OCI-M2 (cell line): ENCODE measurements around the gene CLCNKB.
"Not testable (repeated sequence)": the region's sequence is repeated elsewhere in the genome, so short reads cannot be mapped to it uniquely, and the experiment has no call there.

ENCODE experiments used
- DNase-seq: peaks from one replicate; lab custom pipeline; 2025; ENCODE audit not compliant: unreplicated experiment; lab: John Stamatoyannopoulos, UW

The CLCNKB gene

DNA sequence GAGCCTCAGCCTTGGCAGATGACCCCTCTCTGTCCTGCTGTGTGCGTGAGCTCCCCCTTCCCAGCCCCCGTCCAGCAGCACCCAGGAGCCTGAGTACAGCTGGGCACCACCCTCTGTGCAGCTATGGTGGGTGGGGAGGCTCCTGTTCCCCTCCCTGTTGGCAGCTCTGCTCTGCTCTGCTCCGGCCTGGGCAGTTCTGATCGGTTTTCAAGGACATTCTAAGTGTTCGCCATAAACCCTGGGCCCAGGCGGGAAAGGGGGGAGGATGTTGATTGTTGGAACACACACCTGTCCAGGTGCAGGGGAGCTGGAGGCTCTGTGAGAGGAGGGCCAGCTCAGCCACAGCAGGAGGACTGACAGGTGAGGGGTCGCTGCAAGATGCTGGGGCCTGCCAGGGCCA, at the start of gene CLCNKB:
TSS of gene CLCNKB (plus strand) at position 262 of the 400 bp plus-strand sequence. CDS start 711 bp downstream, outside the sequence.
- no peak for DNase-seq

DNA sequence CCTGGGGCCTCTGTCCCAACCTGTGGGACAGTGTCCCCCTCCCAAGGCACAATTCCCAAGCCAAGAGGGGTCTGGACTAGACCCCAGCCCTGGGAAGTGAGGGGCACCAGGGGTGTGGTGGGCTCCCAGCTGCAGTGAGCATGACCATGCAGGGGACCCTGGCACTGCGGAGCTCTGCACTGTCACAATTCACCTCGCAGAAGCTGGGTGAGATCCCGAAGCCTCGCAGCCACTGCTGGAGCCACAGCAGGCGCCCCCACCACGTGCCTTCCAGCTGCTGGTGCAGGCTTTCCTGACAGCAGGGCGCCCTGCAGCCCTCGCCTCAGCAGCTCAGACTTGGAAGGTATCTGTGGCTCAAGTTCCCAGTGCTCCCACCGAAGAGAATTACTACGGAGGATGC, 49.5 kb upstream of the CLCNKB start:
- no peak for DNase-seq

DNA sequence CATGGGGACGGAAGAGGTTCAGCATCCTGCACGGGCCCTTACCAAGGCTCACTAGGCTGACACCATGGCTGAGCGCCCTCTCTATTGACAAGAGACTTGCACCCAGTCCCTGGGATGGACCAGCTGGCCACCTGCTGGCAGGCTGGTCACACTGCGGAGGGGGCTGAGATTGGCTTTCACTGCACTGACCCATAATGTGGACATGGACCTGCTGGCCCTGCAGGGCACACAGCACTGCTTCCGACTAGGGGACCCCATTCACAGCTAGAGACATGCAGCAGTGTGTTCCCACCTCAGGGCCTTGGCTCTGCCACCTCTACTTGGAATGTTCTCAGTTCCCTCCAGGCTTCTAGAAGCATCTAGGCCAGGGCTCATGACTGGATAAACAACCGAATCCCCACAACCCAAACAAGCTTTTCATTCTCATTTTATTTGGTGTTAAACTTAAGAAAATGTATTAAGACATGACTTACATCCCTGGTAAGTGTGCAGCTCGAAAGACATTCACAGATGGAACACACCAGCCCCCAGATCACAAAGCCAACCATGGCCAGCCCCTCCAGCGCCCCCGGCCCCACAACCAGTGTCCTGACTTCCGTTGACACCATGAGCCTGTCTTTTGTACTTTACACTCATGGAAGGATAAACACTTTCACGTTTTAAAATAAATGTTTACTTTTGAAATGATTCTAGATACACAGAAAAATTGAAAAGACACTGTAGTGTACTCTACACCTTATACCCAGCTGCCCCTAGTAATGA, 48.8 kb upstream of the CLCNKB start:
- DNase-seq, result no peak

GRCh38 chr1:15997076-15997585, 46.5 kb upstream of the CLCNKB start:
- DNase-seq, result no peak

DNA sequence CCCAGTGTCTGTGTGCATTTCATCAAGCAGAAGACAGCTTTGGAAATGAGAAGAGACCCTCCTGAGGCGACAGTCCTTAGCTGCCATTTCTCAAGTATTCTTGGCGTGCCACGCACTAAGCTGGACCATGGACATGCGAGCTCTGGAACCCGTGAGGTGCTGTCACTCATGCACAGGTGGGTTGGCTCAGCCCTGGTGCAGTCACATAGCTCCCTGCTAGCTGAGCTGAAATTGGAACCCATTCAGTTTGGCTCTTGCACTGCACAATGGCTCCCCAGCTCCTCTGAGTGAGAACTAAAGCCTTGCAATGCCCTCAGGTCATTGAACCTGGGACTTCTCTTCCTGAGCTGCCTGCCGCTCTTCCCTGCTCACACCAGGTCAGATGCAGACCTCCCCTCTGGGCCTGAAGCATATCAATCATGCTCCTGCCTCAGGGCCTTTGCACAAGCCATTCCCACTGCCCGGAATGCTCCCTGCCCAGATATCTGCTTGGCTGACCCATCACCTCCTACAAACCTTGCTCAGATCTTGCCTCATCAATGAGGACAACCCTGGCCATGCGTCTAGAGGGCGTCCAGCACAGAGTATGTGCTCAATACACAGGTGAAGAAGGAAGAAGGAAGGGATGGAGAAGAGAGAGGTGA, 45.8 kb upstream of the CLCNKB start:
- no peak for DNase-seq

- no peak for DNase-seq
Observed at GRCh38 chr1:15998929-15999328, 44.7 kb upstream of the CLCNKB start.

- DNase-seq, result not testable (repeated sequence)
Observed at GRCh38 chr1:16001274-16001673, 42.3 kb upstream of the CLCNKB start.

GRCh38 chr1:16005597-16005996, 38.0 kb upstream of the CLCNKB start:
- DNase-seq, result no peak

DNA sequence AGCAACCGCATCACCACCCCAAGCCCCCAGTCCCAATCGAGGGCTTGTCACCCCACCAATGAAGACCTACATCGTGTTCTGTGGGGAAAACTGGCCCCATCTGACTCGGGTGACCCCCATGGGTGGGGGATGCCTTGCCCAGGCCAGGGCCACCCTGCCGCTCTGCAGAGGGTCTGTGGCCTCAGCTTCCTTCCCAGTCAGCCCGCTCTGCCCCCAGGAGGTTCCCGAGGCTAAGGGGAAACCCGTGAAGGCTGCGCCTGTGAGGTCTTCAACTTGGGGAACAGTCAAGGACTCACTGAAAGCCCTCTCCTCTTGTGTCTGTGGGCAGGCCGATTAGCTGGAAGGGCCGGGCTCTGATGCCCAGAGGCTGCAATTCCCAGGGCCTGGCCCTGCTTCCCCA, 37.6 kb upstream of the CLCNKB start:
- no peak for DNase-seq

- DNase-seq, result no peak
Observed at GRCh38 chr1:16006552-16007485, 36.8 kb upstream of the CLCNKB start.

DNA sequence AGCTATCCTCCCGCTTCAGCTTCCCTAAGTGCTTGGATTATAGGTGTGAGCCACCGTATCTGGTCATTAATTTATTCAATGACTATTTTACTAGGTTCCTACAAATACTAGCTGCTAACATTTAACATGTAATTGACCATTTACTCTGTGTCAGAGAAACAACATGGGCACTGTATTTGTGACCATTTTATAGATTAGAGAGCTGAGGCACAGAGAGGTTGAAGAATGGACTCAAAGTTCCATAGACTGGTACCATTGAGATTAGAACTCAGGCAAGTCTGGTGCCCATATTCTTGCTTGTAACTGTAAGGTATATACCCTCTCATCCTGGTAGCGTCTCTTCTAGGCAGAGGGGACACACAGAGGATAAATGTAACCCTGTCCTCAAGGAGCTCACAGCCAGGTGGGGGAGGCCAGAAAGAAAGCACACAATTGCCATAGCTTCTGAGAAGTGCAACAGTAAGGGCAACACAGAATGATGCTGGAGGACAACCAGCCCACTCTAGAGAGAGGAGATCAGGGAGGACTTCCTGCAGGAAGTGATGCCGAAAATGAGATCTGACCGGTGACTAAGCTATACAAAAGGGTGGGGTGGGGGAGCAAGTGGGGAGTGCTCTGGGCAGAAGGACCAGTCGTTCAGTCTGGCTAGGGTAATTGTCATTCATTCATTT, 35.8 kb upstream of the CLCNKB start:
- no peak for DNase-seq

DNA sequence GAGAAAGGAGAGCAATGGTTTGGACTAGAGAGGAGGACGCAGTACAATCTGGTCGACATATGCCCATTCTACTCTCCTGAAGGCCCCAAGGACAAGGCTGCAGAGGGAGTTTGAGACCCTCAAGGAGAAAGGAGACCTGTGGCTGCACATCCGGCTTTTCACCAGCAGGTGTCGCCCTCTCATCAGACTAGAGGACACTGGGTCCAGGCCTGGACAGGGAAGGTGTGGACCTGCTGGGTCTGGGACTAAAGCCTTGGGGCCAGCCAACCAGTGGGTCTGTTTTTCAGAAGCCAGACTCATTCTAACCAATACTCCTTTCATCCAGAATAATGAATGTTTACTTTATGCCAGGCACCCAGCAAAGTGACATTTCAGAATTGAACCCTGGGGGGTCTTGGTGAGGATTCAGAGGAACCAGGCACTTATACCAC, 34.5 kb upstream of the CLCNKB start:
- DNase-seq, result peak; percentile 39

DNA sequence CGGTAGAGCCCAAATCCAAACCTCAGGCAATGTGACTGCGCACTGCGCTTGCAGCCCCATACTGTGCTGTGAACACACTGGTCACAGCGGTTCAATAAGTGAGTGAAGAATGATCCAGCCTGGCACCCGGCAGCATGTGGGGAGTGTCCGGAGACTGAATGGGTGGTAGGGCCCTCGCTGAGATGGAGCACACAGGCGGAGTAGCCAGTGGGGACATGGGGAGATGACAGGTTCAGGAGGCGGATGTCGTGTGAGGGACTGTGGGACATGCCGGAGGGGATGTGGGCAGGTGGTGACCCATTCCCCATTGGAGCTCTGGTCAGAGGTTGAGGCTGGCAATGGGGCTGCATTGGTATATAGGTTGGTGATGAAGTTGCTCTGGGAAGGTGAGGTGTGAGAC, 33.9 kb upstream of the CLCNKB start:
- no peak for DNase-seq

DNA sequence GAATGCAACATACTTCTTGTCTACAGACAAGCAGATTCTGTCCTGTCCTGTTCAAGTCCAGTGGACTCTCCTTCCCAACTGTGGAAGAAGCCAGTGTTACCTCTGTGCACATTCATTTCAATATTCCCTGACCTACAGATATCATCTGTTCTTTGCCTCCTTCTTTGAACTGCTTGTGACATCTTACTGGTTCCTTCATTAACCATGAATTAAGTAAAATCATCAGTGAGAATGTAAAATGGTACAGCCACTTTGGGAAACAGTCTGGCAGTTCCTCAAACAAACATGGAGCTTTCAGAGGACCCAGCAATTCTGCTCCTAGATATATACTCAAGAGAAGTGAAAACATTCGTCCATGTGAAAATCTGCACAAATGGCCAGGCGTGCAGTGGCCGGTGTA, 32.7 kb upstream of the CLCNKB start:
- DNase-seq, result no peak

DNA sequence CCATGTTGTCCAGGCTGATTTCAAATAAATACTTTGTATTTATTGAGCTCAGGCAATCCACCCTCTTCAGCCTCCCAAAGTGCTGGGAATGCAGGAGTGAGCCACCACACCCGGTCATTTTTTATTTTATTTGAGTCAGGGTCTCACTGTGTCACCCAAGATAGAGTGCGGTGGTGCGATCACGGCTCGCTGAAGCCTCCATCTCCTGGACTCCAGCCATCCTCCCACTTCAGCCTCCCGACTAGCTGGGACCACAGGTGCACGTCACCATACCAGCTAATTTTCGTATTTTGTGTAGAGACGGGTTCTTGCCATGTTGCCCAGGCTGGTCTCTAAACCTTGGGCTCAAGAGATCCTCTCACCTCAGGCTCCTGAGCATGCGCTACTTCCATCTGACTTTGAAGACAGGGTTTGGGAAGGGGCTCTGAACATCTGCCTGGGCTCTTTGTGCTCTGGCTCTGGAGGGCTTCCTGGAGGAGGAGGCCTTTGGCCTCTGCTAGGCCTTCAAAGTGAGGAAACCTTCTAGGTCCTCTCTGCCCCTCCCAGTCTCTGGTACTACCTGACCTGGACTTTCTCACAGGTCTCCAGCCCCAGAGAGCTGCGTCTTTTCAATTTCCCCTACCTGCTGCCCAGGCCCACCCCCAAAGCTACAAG, 31.5 kb upstream of the CLCNKB start:
- DNase-seq, result no peak

DNA sequence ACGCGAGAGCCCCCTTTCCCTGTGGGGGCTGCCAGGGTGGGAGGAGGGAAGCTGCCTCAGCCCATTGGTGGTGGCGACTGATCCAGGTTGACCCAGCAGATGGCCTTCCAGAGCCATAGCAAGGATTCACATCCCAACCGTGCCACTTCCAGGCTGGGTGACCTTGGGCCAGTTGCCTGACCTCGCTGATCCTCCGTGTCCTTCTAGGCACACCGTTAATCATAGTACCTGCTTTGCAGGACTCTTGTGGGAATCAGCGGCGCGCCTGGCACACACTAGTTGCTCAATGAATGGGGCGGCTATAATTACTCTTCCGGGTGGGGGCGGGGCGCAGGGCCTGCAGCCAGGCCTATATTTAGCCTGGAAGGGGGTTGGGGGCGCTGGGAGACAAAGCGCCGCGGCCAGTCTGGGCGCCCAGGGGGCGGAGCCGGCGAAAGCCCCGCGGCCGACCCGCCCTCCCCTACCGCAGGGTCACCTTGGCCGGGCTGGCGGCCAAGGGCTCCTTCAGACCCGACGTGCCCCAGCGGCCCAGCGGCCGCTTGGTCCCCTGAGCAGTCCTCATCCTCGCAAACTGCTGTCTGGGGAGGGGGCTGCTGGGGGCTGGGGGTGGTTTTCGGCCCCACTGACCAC, 30.9 kb upstream of the CLCNKB start:
- DNase-seq, result no peak

DNA sequence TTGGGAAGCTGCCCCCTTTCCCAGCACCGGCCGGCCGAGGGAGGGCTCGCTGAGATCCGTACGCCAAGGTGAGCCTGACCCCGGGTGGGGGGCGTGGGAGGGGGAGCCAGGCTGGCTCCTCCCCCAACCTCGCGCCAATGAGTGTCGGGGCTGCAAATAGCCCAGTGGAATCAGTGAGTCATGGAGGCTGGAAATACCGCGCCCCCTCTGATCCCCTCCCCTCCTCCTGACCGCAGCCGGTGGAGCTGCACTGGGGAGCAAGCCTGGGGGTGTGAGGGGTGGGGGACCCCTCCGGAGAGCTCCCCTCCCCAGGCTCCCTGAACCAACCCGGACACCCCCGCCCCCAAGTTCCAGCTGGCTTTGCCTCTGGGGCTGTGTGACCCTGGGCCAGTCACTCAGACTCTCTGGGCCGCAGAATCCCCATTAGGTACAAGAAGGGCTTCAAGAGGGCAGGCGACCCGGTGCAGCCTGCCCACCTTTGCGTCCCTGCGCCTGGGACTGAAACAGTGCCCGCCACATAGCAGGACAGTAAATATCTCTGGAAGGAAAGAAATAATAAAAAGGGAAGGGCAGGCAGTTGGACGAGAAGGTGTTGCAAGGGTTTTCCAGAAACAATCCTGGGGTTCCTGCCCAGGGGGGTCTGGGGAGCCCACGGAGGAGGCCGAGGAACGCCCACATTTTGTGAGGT, 30.2 kb upstream of the CLCNKB start:
- no peak for DNase-seq

- no peak for DNase-seq
Observed at GRCh38 chr1:16013908-16014258, 29.7 kb upstream of the CLCNKB start.
